Activated CD8-positive, alpha-beta T cell treated with anti-CD3 and anti-CD28 coated beads for 36 hours (primary cell): ENCODE data around the gene GAL3ST2. TPM values are rescaled to one million over a fixed set of nuclear protein-coding genes. Genes with fewer than 3 reads are reported as not detected.

Experiments
- ATAC-seq: fragments of 200-7000 bp; cut with Tn5 transposase; one replicate; pipeline ENCODE4 v1.10.0; 2021; ENCODE audit warnings: mild to moderate bottlenecking, moderate library complexity
- CTCF ChIA-PET: fragments of 350-600 bp; sonication (Branson Sonifier 250); formaldehyde crosslinking; loops from one replicate; lab custom pipeline; 2021; ENCODE audit warnings: antibody characterized with exemption; lab: Charles Lee
- POLR2A ChIA-PET: fragments of 350-600 bp; sonication (Branson Sonifier 250); formaldehyde crosslinking; loops from one replicate; lab custom pipeline; 2021; ENCODE audit warnings: antibody characterized with exemption; lab: Charles Lee
- DNase-seq: peaks from one replicate; pipeline ENCODE4 v3.0.0-alpha.2; 2020
- H3K27ac Mint-ChIP-seq: one replicate; pipeline ENCODE4 v1.8.0; 2021; ENCODE audit warnings: mild to moderate bottlenecking, mixed read lengths
- H3K27me3 Mint-ChIP-seq: one replicate; pipeline ENCODE4 v1.8.0; 2021; ENCODE audit warnings: mixed read lengths
- H3K36me3 Mint-ChIP-seq: one replicate; pipeline ENCODE4 v1.8.0; 2021; ENCODE audit warnings: low read depth, mixed read lengths
- H3K4me1 Mint-ChIP-seq: one replicate; pipeline ENCODE4 v1.8.0; 2021; ENCODE audit warnings: low read depth, mixed read lengths
- H3K4me3 Mint-ChIP-seq: one replicate; pipeline ENCODE4 v1.8.0; 2021; ENCODE audit warnings: mild to moderate bottlenecking, moderate library complexity, mixed read lengths
- H3K9me3 Mint-ChIP-seq: one replicate; pipeline ENCODE4 v1.8.0; 2021; ENCODE audit warnings: mixed read lengths
- CTCF ChIP-seq: fragments of 200-600 bp; IDR thresholded peaks from one replicate; pipeline ENCODE4 v1.8.0; 2022; ENCODE audit warnings: antibody characterized with exemption, mild to moderate bottlenecking
- intact Hi-C: fragments of 100-400 bp; cut with micrococcal nuclease; formaldehyde crosslinking; loops from one replicate; pipeline ENCODE4 v1.10.0; 2022
- total RNA-seq, 2 experiments: library from RNA; stranded (reverse); gene quantifications; one replicate each; pipeline ENCODE4 v1.2.3, GENCODE V29; 2021

The GAL3ST2 gene
- total RNA-seq, 2 experiments from 2014 or later, result 0.89 to 0.95 TPM

DNA sequence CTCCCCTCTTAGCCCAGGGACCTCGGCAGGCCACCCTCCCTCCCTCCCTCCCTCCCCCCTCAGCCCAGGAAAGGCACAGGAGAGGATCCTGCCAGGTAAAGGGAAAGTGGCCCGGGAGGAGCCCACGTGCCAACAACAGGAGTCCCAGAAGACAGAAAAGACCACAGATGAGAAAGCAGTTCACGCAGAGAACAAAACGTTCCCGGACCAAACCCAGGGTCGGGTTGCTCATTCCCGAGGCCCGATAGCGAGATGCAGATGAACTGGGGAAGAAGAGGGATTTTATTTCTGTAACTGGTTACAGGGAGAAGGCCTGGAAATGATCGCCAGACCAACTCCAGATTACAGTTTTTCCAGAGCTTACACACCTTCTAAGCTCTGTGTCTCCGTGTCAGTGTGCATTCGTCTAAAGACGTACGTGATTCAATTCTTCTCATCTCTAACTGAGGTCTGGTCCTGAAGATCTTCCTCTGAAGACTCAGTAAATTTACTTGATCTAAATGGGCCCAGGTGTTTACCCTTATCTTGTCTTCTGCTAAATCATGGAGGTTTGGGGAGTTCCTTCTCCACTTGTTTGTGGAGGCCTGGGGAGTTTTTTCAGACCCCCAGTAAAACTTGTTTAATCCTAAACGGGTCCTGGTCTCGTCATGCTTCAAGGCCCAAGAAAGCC, 31.6 kb downstream of the GAL3ST2 start:
- Mint-ChIP-seq H3K36me3 (no peaks in the 10 kb centered on the region), H3K9me3 (no peaks in the 10 kb centered on the region), H3K4me3 (no peak overlapping the region), H3K27me3 (peaks cover 3% of the 10 kb centered on the region), H3K4me1 (peaks cover 10% of the 10 kb centered on the region), H3K27ac (no peak overlapping the region)
- no peak for TF ChIP-seq CTCF
- DNase-seq (no peak), ATAC-seq (no peak)
- intact Hi-C loops, result no loop called here
- ChIA-PET POLR2A (interaction anchor here (1.3 kb wide), 1 partner anchor 45 kb away, joined by 3 read pairs; no protein-coding TSS in a partner anchor), CTCF (no interaction called here)

DNA sequence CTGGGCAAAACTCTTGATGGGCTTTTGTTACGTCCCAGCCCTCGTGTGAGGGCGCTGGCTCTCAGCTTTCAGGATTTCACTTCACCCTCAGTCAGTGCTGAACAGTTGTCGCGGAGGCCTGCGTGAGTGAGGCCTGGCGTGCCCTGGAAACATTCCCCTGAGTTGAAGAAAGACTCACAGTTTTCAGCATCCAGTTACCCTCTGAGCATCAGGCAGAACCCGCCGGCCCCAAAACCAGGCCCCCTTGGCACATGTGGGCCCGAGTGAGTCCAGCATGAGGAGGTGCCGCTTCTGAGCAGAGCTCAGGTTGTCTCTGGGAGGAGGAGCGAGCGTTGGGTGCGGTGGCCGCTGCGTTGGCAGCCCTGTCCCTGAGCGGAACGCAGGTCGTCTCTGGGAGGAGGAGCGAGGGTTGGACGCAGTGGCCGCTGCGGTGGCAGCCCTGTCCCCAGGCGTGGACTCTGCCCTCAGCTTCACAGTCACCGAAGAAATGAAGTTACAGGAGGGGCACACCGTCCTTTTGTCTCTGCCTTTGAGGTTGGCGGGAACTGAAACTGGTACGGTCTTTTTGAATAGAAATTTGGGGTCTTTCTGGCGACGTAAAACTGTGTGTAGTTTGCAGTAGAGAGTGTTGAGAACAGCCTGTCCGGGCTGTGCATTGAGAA, 32.2 kb downstream of the GAL3ST2 start, which contains the start of gene NEU4:
Gene NEU4, plus strand, starts transcription at position 473 of the 662 bp plus-strand sequence. CDS start 5,292 bp downstream, outside the sequence.
- H3K36me3 Mint-ChIP-seq, result no peaks in the 10 kb centered on the region
- ATAC-seq (no peak), DNase-seq (no peak)
- ChIA-PET POLR2A (interaction anchor here (1.3 kb wide), 1 partner anchor 45 kb away, joined by 3 read pairs; no protein-coding TSS in a partner anchor), CTCF (no interaction called here)
- intact Hi-C loops, result no loop called here
- no peak for TF ChIP-seq CTCF
- no peak within 1 kb of the TSS for H3K4me3 Mint-ChIP-seq
- no peaks in the 10 kb centered on the region for H3K27me3 Mint-ChIP-seq
- H3K27ac Mint-ChIP-seq, result no peak within 1 kb of the TSS
- peaks cover 9% of the 10 kb centered on the region for H3K4me1 Mint-ChIP-seq
- H3K9me3 Mint-ChIP-seq, result no peaks in the 10 kb centered on the region

DNA sequence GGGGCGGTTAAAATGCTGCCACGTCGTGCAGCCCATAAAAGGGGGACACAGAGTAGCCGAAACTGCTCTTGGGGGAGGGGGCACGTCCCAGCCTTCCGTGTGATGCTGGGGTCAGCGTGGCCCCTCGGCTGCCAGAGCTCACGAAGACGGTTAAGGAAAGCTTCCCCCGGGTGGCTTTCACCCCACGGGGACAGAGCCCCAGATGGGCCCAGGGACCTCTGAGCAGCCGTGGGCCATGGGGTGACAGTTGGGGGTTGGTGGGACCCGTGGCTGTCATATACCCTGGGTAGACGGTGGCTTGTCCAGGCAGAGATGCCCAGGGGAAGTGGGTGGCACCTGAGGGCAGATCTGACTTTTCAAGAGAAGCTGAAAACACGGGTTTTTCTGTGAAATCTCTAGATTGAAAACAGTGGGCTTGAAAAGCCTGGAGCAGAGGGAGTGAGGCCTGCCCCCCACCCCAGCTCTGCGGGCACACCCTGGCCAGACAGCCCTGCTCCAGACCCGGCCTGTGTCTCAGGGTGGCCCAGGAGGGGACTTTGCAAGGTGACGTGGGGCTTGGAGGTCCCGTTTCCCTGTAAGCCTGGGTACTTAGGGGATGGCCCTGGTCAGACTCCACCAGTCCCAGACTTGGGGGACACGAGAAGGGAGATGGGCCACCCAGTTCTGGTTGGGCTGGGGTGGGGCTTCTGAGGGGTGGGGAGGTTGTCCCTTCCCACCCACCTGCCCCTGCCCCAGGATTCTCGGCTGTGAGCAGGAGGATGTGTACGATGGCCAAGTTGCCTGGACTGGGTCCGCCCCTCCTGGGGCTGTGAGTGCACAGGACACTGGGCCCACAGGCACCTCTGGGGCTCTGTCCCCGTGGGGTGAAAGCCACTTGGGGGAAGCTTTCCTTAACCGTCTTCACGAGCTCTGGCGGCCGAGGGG, 33.0 kb downstream of the GAL3ST2 start:
- H3K4me1 Mint-ChIP-seq, result peaks cover 6% of the 10 kb centered on the region
- H3K4me3 Mint-ChIP-seq, result no peak overlapping the region
- CTCF ChIA-PET, result no interaction called here
- intact Hi-C loops, result no loop called here
- ATAC-seq (no peak), DNase-seq (no peak)
- H3K27ac Mint-ChIP-seq, result no peak overlapping the region
- no peak for TF ChIP-seq CTCF
- no peaks in the 10 kb centered on the region for H3K27me3 Mint-ChIP-seq
- H3K9me3 Mint-ChIP-seq, result no peaks in the 10 kb centered on the region
- POLR2A ChIA-PET, result interaction anchor here (0.6 to 1.3 kb wide), 2 partner anchors 11 to 46 kb away, joined by 3 read pairs; no protein-coding TSS in a partner anchor
- H3K36me3 Mint-ChIP-seq, result no peaks in the 10 kb centered on the region

- H3K9me3 Mint-ChIP-seq, result no peaks in the 10 kb centered on the region
- no peak for ATAC-seq
- H3K36me3 Mint-ChIP-seq, result no peaks in the 10 kb centered on the region
- ChIA-PET POLR2A (no interaction called here), CTCF (interaction anchor here (1.0 to 1.5 kb wide), 2 partner anchors 25 to 29 kb away, joined by 3 read pairs; no protein-coding TSS in a partner anchor)
- no peak overlapping the region for H3K27ac Mint-ChIP-seq
- TF ChIP-seq CTCF, result no peak
- peaks cover 2% of the 10 kb centered on the region for H3K4me1 Mint-ChIP-seq
- H3K27me3 Mint-ChIP-seq, result peaks cover 4% of the 10 kb centered on the region
- no peak for DNase-seq
- H3K4me3 Mint-ChIP-seq, result no peak overlapping the region
- intact Hi-C loops, result no loop called here
Measured at GRCh38 chr2:241810307-241811200, 33.9 kb downstream of the GAL3ST2 start.
